Measurements from ENCODE around the gene PDE9A. TPM values are rescaled to one million over a fixed set of nuclear protein-coding genes. Genes with fewer than 3 reads are reported as not detected.

The PDE9A gene
- total RNA-seq, 1 donor from 2014 or later, result 58.7 TPM

GRCh38 chr21:42815217-42815616 is 161.8 kb downstream of the PDE9A start:
- Mint-ChIP-seq H3K9me3 (ENCODE audit: unreplicated experiment) (peaks cover 4% of the 10 kb centered on the region), H3K4me1 (ENCODE audit: low read depth, unreplicated experiment) (no peaks in the 10 kb centered on the region), H3K36me3 (ENCODE audit: unreplicated experiment) (peaks cover 12% of the 10 kb centered on the region), H3K27me3 (ENCODE audit: unreplicated experiment) (no peaks in the 10 kb centered on the region), H3K27ac (ENCODE audit: unreplicated experiment) (no peak overlapping the region), H3K4me3 (ENCODE audit: unreplicated experiment) (no peak overlapping the region)
- no peak for DNase-seq
- TF ChIP-seq, protein P1, sequence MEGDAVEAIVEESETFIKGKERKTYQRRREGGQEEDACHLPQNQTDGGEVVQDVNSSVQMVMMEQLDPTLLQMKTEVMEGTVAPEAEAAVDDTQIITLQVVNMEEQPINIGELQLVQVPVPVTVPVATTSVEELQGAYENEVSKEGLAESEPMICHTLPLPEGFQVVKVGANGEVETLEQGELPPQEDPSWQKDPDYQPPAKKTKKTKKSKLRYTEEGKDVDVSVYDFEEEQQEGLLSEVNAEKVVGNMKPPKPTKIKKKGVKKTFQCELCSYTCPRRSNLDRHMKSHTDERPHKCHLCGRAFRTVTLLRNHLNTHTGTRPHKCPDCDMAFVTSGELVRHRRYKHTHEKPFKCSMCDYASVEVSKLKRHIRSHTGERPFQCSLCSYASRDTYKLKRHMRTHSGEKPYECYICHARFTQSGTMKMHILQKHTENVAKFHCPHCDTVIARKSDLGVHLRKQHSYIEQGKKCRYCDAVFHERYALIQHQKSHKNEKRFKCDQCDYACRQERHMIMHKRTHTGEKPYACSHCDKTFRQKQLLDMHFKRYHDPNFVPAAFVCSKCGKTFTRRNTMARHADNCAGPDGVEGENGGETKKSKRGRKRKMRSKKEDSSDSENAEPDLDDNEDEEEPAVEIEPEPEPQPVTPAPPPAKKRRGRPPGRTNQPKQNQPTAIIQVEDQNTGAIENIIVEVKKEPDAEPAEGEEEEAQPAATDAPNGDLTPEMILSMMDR (IDR thresholded peaks at IDR 0.05; ENCODE audit: partially characterized antibody, unreplicated experiment), result no peak

DNA sequence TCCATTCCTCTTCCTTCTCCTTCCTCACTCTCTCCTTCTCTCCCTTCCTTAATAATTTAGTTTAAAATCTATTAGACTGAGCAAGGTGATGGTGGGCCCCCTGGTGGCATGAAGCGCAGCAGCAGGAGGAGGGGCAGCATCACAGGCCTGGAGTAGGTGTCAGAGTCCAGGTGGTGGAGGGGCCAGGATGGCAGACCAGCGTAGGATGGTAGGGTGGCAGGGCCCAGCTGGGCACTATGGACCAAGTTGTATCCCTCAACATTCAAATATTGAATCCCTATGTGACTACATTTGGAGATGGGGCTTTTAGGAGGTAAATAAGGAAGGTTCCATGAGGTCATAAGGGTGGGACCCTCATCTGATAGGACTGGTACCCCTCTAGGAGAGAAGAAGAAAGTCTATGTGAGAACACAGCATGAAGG is 164.9 kb downstream of the PDE9A start:
- H3K9me3 Mint-ChIP-seq (ENCODE audit: unreplicated experiment), result peaks cover 4% of the 10 kb centered on the region
- no peak overlapping the region for H3K4me3 Mint-ChIP-seq (ENCODE audit: unreplicated experiment)
- H3K27me3 Mint-ChIP-seq (ENCODE audit: unreplicated experiment), result no peaks in the 10 kb centered on the region
- H3K4me1 Mint-ChIP-seq (ENCODE audit: low read depth, unreplicated experiment), result no peaks in the 10 kb centered on the region
- TF ChIP-seq, protein P1 (IDR thresholded peaks at IDR 0.05; ENCODE audit: partially characterized antibody, unreplicated experiment), result peak; percentile 72
- peaks cover 12% of the 10 kb centered on the region for H3K36me3 Mint-ChIP-seq (ENCODE audit: unreplicated experiment)
- DNase-seq, result peak; percentile 65
- H3K27ac Mint-ChIP-seq (ENCODE audit: unreplicated experiment), result no peak overlapping the region

GRCh38 chr21:42819861-42820615 is 166.6 kb downstream of the PDE9A start:
- Mint-ChIP-seq H3K4me3 (ENCODE audit: unreplicated experiment) (no peak overlapping the region), H3K27ac (ENCODE audit: unreplicated experiment) (no peak overlapping the region), H3K36me3 (ENCODE audit: unreplicated experiment) (peaks cover 9% of the 10 kb centered on the region), H3K27me3 (ENCODE audit: unreplicated experiment) (no peaks in the 10 kb centered on the region), H3K4me1 (ENCODE audit: low read depth, unreplicated experiment) (no peaks in the 10 kb centered on the region), H3K9me3 (ENCODE audit: unreplicated experiment) (peaks cover 5% of the 10 kb centered on the region)
- no peak for DNase-seq
- TF ChIP-seq, protein P1 (IDR thresholded peaks at IDR 0.05; ENCODE audit: partially characterized antibody, unreplicated experiment), result no peak

DNA sequence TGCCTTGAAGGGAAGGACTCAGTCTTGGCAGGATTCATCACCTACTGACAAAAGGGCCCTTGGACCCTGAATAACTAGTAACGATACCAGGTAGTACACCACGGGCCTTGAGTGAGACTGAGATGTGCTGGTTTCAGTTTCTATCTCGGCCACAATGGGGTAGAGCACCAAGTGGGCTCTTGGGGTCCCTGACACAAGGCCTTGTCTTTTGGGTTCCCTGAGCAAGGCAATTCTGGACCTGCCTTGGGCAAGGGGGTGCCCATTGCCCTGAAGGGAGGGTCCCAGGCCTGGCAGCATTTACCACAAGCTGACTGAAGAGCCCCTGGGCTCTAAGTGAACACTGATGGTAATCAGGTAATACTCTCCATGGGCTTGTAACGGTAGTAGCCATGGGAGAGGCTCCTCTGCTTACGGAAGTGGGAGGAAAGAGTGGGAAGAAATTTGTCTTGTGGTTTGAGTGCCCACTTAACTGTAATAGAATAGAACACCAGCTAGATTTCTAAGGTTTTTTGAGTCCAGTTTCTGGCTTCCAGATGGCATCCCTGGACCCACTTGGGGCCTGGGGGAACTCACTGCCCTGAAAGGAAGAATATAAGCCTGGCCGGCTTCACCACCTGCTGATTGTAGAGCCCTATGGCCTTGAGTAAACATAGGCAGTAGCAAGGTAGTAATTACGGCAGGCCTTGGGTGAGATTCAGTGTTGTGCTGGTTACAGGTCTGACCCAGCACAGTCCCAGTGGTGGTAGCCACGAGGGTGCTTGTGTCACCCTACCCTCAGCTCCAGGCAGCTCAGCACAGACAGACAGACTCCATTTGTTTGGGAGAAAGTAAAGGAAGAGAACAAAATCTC is 167.4 kb downstream of the PDE9A start:
- peaks cover 5% of the 10 kb centered on the region for H3K9me3 Mint-ChIP-seq (ENCODE audit: unreplicated experiment)
- no peaks in the 10 kb centered on the region for H3K4me1 Mint-ChIP-seq (ENCODE audit: low read depth, unreplicated experiment)
- no peaks in the 10 kb centered on the region for H3K27me3 Mint-ChIP-seq (ENCODE audit: unreplicated experiment)

More for the DNA sequence above, 167.4 kb downstream of the PDE9A start:
- Mint-ChIP-seq H3K36me3 (ENCODE audit: unreplicated experiment) (peaks cover 8% of the 10 kb centered on the region), H3K4me3 (ENCODE audit: unreplicated experiment) (no peak overlapping the region), H3K27ac (ENCODE audit: unreplicated experiment) (no peak overlapping the region)
- no peak for DNase-seq
- TF ChIP-seq, protein P1 (IDR thresholded peaks at IDR 0.05; ENCODE audit: partially characterized antibody, unreplicated experiment), result no peak

Other genes with a start within 250 kb of the PDE9A start
- not detected for gene UBASH3A, start 249.7 kb upstream of the PDE9A start, total RNA-seq (ENCODE audit: unreplicated experiment)
- 0.42 TPM for gene RSPH1, start 157.4 kb upstream of the PDE9A start, total RNA-seq (ENCODE audit: unreplicated experiment)
- gene SLC37A1, start 139.8 kb upstream of the PDE9A start, total RNA-seq (ENCODE audit: unreplicated experiment), result 65.7 TPM
- 15.7 TPM for gene WDR4, start 225.9 kb downstream of the PDE9A start, total RNA-seq (ENCODE audit: unreplicated experiment)
- 33.9 TPM for gene NDUFV3, start 239.7 kb downstream of the PDE9A start, total RNA-seq (ENCODE audit: unreplicated experiment)

Data from glutamatergic neuron (in vitro differentiated cells).